Kasumi-1 (cell line): ENCODE data around the gene DDX18.
A peak's percentile ranks its signal among the peaks of the same experiment; 100 is the strongest.

ENCODE experiments used
- DNase-seq, 2 experiments: peaks; one replicate each; lab custom pipeline; 2025; lab: John Stamatoyannopoulos, UW

DDX18 gene

DNA sequence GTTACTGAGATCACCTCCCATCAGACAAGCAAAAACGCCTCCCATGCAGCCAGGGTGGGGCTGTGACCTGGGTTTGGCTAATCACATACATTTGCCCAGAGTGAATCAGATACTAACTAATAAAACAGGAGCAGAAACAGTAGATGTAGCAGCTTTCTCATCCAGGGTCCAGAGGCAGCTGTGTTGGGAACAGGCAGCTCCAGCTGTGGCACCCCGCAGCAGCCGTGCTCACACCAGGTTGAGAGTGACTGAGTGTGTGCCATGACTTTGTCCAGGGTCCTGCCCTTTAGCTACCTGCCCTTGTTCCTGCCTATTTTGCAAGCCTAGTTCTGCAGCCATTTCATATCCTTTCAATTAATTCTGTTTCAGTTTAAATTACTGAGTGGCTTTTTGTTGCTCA lies 20.5 kb downstream of the DDX18 start:
- no peak for DNase-seq

DNA sequence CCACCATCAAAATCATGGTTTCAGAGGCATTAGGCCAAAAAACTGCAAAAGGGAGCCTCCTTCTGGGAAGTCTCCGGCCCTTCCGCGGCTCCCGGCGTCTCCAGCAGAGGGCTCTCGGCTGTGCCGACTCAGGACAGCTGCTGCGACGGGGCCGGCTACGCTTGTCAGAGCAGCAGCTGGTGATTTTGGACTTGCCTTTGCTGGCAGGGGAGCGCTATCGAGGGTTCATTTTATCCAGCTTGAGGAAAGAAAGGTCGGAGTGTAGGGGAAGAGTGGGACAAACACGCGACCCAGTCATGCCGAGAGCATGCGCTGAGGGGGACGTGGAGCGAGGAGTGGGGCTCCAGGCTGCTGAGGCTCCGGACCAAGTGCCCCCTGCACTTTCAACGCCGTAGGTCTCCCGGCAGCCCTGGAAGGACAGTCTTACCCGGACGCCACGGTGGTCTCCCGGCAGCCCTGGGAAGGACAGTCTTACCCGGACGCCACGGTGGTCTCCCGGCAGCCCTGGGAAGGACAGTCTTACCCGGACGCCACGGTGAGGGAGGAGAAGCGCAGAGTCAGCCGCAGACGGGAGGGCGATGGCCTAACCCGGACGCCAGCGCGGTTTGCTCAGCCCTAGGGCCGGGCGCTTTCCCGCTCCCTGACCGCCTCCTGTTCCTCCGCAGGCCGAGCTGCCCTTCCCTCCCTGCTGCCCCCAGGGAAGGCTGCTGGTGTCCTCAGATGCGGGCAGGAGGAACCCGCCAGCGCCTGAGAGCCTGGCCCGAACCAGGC lies 21.7 kb downstream of the DDX18 start:
- DNase-seq = peak; percentile 81 to 85

DNA sequence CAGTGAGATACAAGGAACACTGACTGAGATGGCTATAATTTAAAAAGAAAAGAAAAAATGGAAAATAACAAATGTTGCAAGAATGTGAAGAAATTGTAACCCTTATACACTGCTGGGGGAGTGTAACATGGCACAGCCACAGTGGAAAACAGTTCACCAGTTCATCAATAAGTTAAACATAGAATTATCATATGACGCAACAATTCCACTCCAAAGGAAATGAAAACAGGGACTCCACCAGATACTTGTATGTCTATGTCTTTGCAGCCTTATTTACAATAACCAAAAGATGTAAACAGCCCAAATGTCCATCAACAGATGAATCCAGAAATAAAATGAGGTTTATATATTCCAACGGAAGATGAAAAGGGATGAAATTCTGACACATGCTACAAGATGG lies 30.8 kb downstream of the DDX18 start:
- DNase-seq = no peak

DNA sequence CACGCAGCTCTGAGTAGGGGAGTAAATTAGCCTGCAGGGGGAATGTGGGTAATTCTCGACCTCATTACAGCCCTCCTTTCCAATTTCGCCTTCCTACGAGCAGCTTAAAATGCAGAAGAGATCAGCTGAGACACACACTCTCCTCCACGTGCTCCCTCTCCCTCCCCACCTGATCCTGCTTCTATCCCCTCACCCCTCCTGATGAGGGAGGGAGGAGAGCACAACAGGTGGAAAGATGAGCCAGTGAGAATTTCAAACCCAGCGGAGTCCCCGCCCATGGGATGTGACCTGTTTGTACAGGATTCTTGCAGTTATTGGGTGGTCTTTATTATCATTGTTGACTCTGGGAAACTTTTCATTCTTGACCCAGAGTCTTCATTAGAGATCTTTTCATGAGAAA lies 35.5 kb downstream of the DDX18 start:
- no peak for DNase-seq

- no peak for DNase-seq
Measured at GRCh38 chr2:117850461-117850860, 36.0 kb downstream of the DDX18 start.

GRCh38 chr2:117851969-117852368 lies 37.5 kb downstream of the DDX18 start:
- DNase-seq = no peak

GRCh38 chr2:117853316-117853715 lies 38.8 kb downstream of the DDX18 start:
- DNase-seq = no peak

DNA sequence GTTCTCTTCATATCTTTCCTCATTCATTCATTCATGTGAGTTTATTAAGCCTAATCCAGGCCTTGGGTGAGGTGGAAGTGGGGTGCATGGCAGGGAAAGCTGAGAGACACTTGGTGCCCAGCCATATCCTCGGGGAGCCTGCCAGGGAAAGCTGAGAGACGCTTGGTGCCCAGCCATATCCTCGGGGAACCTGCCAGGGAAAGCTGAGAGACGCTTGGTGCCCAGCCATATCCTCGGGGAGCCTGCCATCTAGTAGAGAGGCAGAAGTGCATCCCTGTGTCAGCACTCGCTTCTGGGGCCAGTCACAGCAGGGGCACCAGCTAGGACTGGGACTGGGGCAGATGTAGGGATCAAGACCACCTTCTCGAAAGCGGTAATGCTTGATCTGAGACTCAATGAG lies 39.4 kb downstream of the DDX18 start:
- DNase-seq = no peak

- no peak for DNase-seq
Measured at GRCh38 chr2:117854610-117855009, 40.1 kb downstream of the DDX18 start.

GRCh38 chr2:117855886-117856285 lies 41.4 kb downstream of the DDX18 start:
- no peak for DNase-seq

GRCh38 chr2:117856415-117857210 lies 42.1 kb downstream of the DDX18 start:
- no peak for DNase-seq

GRCh38 chr2:117858336-117858735 lies 43.8 kb downstream of the DDX18 start:
- DNase-seq = no peak

DNA sequence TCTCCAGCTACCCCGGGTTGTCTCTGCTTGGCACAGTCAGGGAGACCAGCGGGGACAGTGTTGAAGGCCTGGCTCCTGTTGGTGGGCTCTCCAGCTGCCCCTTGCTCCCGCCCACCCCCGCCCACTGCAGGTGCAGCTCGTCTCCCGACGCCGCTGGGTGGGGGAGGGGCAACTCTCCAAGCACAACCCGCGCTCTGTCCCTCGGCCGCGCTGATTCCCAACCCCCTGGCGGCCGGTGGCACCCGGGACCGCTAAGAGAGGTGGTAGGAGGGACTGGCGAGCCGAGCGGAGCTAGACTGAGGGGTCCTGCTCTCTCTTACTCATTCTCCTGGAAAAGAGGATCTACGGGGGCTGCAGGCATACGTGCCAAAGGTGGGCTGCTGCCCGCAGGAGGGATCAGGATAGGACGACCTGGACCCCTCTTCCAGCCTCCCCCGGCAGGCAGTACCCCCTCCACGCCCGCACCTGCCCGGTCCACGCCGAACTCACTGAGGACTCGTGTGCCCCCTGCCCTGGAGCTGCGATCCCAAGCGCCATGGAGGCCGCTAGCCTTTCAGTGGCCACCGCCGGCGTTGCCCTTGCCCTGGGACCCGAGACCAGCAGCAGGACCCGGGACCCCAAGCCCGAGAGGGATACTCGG lies 44.5 kb downstream of the DDX18 start:
- DNase-seq = no peak

- no peak for DNase-seq
Measured at GRCh38 chr2:117859532-117859911, 45.0 kb downstream of the DDX18 start.

DNA sequence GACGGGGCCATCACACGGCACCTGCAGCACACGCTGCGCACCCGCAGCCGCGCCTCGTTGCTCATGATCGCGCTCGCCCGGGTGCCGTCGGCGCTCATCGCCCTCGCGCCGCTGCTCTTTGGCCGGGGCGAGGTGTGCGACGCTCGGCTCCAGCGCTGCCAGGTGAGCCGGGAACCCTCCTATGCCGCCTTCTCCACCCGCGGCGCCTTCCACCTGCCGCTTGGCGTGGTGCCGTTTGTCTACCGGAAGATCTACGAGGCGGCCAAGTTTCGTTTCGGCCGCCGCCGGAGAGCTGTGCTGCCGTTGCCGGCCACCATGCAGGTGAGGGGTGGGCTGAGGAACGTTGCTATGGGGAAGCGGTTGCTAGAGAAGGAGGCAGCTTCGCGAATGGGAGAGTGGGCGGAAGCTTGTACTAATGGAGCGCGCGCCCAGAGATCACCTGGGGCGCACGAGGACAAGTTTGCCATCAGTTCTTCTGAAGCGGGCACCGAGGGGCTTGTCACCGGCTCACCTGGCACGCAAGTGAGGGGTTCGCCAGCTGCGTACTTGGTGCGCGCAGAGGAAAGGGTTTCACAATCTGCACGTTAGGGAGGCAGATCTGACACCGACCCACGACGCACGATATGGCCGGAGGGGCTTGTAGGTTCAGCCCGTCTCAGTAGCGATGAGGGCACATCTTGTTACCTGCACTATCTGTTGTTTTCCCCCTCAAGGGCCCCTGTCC lies 45.6 kb downstream of the DDX18 start:
- DNase-seq = no peak

GRCh38 chr2:117862459-117862858 lies 48.0 kb downstream of the DDX18 start:
- DNase-seq = no peak

GRCh38 chr2:117875786-117876185 lies 61.3 kb downstream of the DDX18 start:
- peak; percentile 62 to 63 for DNase-seq

DNA sequence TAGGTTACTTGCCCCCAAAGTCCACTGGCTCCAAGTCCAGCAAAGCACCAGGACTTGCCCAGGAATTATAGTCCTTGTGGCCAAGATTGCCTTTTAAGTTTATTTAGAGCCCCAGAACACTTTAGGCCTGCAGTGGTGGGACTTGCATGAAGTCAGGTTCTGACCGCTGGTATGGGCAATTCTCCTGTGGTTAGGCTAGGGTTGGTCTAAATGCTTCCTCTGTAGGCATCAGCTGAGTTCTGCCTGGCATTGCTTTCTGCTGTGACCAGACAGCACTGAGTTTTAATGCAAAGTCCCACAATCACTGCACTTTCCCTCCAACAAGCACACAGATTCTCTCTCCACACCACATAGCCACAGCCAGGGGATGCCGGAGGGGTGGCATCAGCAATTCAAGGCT lies 64.5 kb downstream of the DDX18 start:
- no peak for DNase-seq
